ENCODE data around the gene MEX3A.

- TF ChIP-seq, protein P1, sequence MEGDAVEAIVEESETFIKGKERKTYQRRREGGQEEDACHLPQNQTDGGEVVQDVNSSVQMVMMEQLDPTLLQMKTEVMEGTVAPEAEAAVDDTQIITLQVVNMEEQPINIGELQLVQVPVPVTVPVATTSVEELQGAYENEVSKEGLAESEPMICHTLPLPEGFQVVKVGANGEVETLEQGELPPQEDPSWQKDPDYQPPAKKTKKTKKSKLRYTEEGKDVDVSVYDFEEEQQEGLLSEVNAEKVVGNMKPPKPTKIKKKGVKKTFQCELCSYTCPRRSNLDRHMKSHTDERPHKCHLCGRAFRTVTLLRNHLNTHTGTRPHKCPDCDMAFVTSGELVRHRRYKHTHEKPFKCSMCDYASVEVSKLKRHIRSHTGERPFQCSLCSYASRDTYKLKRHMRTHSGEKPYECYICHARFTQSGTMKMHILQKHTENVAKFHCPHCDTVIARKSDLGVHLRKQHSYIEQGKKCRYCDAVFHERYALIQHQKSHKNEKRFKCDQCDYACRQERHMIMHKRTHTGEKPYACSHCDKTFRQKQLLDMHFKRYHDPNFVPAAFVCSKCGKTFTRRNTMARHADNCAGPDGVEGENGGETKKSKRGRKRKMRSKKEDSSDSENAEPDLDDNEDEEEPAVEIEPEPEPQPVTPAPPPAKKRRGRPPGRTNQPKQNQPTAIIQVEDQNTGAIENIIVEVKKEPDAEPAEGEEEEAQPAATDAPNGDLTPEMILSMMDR (IDR thresholded peaks at IDR 0.05; ENCODE audit: low read length): no peak
- no peak for TF ChIP-seq EZH2phosphoT487 (IDR thresholded peaks at IDR 0.05; ENCODE audit: low read length)
Observed at GRCh38 chr1:156080863-156081179, 1.4 kb downstream of the MEX3A start.

Measured in MM.1S (cell line).